Activated CD4-positive, alpha-beta T cell treated with anti-CD3 and anti-CD28 coated beads, Interleukin-10, Interleukin-2, amounts not matched to agents 100 ng/mL and 50 ng/mL, durations not matched to agents 16 hours and 8 hours (primary cell): ENCODE results near the gene NTNG1.

Experiments used
- DNase-seq: peaks from one replicate; pipeline ENCODE4 v3.0.0-alpha.2; 2020

Gene NTNG1

GRCh38 chr1:107264007-107264406, 123.2 kb downstream of the NTNG1 start:
- DNase-seq = no peak

DNA sequence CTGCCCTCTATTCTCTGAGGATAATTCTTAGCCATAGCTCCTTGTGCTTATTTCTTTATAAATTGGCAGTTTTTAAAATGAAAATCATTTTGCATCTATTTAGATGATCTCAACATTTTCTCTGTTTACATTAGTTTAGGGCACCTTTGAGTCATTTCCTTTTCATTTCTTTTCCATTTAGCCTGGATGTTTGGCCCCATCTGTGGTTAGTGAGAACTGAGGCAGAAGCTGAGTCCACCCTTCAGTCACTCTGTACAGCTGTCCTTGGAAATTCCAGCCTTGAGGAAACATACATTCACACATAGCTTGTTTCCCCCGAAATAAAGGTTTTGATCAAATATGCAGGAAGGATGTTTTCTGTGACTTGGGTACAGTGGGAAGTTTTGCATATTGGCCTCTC, 123.7 kb downstream of the NTNG1 start:
- DNase-seq = no peak

- DNase-seq = no peak
These were observed 126.7 kb downstream of the NTNG1 start for GRCh38 chr1:107267489-107267888.

DNA sequence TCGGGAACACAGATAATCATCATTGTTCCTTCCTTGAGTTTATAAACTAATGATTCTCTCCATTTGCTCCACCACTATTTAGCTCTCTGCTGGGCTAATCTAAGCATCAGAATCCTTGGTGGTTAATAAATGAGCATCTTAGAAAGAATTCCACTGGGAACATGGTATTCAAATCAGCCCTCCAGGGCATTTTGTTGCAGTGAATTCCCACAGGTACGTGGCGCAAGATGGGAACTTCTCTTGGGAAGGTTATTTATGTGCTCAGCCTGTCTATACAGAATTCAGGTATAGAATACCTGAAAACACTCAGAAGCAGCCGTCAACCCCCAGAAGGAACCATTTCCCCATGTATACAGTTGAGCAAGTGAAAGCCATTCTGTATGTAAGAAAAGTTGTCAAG, 131.5 kb downstream of the NTNG1 start:
- DNase-seq = no peak

GRCh38 chr1:107273515-107273914, 132.7 kb downstream of the NTNG1 start:
- DNase-seq = no peak

GRCh38 chr1:107274227-107274626, 133.4 kb downstream of the NTNG1 start:
- no peak for DNase-seq

DNA sequence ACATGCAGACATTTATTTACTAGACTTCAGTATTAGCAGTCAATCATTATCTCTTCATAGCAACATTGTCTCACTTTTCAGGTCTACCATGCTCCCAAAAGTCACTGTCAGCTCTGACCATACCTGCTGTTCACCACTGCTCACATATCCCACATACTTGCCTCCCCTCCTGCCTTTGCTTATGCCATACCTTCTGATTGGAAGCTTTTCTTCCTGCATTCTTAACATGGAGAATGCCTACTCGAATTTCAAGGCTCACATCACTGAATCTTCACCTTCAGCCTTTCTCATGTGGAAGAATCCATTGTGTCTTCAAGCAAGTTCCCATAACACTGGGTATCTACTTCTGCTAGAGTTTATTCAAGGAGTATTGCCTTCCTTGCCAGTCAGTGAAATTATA, 135.4 kb downstream of the NTNG1 start:
- DNase-seq = no peak

GRCh38 chr1:107277022-107277421, 136.2 kb downstream of the NTNG1 start:
- DNase-seq = no peak

GRCh38 chr1:107286125-107286524, 145.3 kb downstream of the NTNG1 start:
- DNase-seq = peak; percentile 14

DNA sequence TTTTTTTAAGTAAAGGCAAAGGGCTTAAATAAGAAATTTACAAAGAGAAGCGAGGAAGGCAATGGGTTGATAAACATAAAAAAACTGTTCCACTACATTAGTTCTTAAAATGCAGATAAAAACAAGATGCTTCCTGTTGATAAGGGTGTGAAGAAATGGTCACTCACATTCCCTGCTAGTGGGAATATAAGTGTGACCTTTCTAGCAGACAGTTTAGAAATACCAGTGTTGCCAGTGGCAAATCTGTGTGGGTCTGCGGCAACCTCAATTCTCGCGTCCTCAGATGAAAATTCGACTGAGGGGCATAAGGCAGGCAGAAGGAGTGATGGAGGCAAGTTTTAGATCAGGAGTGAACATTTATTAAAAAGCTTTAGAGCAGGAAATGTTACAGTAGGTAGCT, 151.1 kb downstream of the NTNG1 start:
- DNase-seq = no peak

- no peak for DNase-seq
These were observed 153.2 kb downstream of the NTNG1 start for GRCh38 chr1:107293901-107294613.

GRCh38 chr1:107294686-107295085, 153.8 kb downstream of the NTNG1 start:
- DNase-seq = no peak

DNA sequence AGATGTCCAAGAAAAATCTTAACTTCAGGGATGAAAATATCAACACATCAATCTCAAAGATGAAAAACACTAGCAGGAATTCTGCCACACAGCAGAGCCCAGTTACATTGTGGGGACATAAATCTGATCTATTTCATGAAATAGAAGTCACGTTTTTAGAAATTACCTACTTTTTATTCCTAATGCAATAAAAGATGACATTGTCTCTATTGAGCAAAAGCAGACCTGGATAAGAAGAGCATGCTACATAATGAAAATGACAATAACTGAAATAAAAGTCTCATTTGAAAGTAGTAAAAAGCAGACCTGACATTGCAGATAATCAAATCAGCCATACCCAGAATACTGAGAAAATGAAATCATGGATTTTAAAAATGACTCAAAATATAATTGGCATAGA, 156.8 kb downstream of the NTNG1 start:
- no peak for DNase-seq

GRCh38 chr1:107298526-107298925, 157.7 kb downstream of the NTNG1 start:
- no peak for DNase-seq

DNA sequence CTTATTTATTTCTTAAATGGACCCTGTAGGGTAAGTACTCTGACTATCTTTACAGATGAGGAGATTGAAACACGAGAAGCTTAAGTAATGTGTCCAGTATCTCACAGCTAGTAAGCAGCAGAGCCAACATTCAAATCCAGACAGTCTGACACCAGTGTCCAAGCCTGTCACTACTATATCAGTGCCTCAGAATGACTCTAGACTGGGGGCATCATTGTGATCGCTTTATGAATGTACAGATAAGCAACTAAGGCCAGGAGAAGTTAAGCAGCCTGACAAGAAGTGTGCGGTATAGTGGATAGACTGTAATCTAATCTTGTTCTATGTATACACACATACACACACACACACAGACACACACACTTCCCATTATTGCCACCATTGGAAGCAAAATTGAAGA, 158.7 kb downstream of the NTNG1 start:
- DNase-seq = no peak

GRCh38 chr1:107309962-107310361, 169.1 kb downstream of the NTNG1 start:
- no peak for DNase-seq

DNA sequence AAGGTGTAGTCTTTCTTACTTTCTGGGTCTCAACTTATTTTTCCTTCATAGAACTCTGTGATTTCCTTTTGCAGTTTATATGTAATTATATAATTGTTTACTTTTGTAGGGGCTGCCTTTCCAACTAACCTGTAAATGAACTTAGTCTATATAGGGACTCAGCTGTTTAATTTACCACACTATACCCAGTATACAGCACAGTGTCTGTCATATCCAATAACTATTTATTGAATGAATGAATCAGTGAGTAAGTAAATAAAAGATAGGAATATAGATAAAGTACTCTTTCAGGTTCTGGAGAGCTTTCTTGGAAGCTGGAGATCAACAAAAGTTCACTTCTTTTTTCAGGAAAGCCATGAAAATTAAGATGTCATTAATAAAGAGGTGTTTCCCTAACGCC, 174.8 kb downstream of the NTNG1 start:
- DNase-seq = no peak

DNA sequence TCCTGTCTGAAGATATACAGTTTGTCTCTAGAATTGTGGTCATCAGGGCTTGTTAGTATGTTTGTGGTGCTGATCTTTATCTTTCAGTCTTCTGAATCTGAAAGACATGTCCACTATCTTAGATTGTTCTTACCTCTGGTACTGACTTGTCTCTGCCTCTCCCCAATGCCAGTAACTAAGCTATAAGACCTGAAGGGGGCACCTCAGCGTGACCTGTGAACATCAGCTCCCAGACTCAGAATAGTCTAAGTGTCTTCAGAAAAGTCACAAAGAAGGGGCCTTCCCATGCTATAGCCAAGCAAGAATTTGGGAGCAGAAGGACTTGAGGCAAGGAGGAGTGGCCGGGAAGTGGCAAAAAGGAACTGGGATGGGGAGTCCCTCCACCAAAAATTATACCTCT, 178.1 kb downstream of the NTNG1 start:
- no peak for DNase-seq

GRCh38 chr1:107323784-107324183, 182.9 kb downstream of the NTNG1 start:
- no peak for DNase-seq

DNA sequence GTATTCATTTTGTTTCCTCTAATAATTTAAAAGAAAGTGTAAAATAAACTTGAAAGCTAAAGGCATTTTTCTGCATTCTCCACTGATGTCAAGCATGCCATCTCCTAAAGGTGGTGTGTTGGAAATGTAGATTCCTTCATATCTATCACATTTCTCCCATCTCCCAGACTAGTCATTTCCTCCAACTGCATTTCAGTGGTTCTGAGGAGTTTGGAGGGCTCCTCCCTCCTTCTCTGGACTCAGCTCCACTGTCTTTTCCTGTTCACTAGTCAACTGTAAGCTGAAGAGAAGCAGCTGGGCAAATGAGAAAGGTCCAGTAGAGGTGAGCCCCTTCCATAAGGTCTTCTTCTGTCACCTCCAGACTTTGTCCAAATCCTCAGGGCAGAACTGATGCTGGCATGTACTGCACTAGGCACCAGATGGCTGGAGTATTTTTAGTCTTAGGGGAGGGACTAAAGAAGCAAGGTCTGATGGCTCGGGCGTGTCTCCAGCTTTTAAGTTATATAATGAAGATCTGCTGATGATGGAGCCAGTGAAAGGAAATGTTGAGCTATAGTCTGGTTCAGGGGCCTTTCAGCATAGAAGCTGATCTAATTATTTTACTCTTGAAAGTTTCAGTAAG, 186.1 kb downstream of the NTNG1 start:
- no peak for DNase-seq

- DNase-seq = no peak
These were observed 186.6 kb downstream of the NTNG1 start for GRCh38 chr1:107327446-107327845.

- no peak for DNase-seq
These were observed 187.2 kb downstream of the NTNG1 start for GRCh38 chr1:107328087-107328486.

- DNase-seq = no peak
These were observed 198.9 kb downstream of the NTNG1 start for GRCh38 chr1:107339775-107340174.

DNA sequence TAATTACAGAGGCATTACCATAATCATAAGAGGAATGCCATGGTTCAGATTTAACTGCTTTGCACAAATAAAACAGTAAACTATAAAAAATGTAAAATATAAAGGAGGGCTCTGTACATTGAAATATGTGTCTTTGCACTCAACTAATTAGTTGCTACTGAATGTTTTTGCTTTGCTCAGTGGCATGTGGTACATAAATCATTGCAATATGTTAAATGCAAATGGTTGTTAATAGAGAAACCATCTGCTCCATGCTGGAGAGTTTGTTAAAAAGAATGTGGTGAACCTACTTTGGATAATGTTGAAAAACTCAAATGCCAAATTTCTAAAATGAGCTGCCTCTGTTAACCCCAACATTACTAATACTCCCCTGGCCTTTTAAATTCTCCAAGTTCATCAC, 201.5 kb downstream of the NTNG1 start:
- DNase-seq = no peak

- no peak for DNase-seq
These were observed 201.9 kb downstream of the NTNG1 start for GRCh38 chr1:107342768-107343167.
